HG02840 (cell line): ENCODE results near the gene NUP58.

Experiments used
- ATAC-seq: cut with Tn5 transposase; IDR thresholded peaks from one replicate; pipeline ENCODE4 v1.9.1; 2021; ENCODE audit warnings: mild to moderate bottlenecking, moderate library complexity, moderate number of reproducible peaks; ENCODE audit not compliant: unreplicated experiment, low FRiP score

NUP58 gene

GRCh38 chr13:25375727-25376358, 74.4 kb downstream of the NUP58 start:
- ATAC-seq, result no peak

- no peak for ATAC-seq
These were observed 76.0 kb downstream of the NUP58 start for GRCh38 chr13:25377244-25377962.

GRCh38 chr13:25378528-25378927, 77.1 kb downstream of the NUP58 start:
- no peak for ATAC-seq

- no peak for ATAC-seq
These were observed 77.6 kb downstream of the NUP58 start for GRCh38 chr13:25379011-25379410.

- ATAC-seq, result no peak
These were observed 78.7 kb downstream of the NUP58 start for GRCh38 chr13:25380082-25380481.

- ATAC-seq, result no peak
These were observed 79.4 kb downstream of the NUP58 start for GRCh38 chr13:25380741-25381324.

- no peak for ATAC-seq
These were observed 83.5 kb downstream of the NUP58 start for GRCh38 chr13:25384758-25385410.

GRCh38 chr13:25391932-25392331, 90.5 kb downstream of the NUP58 start:
- ATAC-seq, result no peak
